DMS53 treated with DMSO at 0.1 percent for 48 hours (cell line): ENCODE data around the gene RFTN1.

ENCODE experiments used
- DNase-seq: peaks from one replicate; lab custom pipeline; 2025; ENCODE audit not compliant: unreplicated experiment; lab: John Stamatoyannopoulos, UW

Gene RFTN1

GRCh38 chr3:16529264-16529663, 15.8 kb upstream of the RFTN1 start:
- no peak for DNase-seq

GRCh38 chr3:16528581-16528993, 15.1 kb upstream of the RFTN1 start:
- no peak for DNase-seq

- DNase-seq, result no peak
These were observed 14.6 kb upstream of the RFTN1 start for GRCh38 chr3:16528106-16528505.

GRCh38 chr3:16524196-16524595, 10.7 kb upstream of the RFTN1 start:
- DNase-seq, result no peak

- no peak for DNase-seq
These were observed 10.3 kb upstream of the RFTN1 start for GRCh38 chr3:16523778-16524177.

- DNase-seq, result no peak
These were observed 9.3 kb upstream of the RFTN1 start for GRCh38 chr3:16522834-16523233.

GRCh38 chr3:16520970-16521881, 7.7 kb upstream of the RFTN1 start:
- DNase-seq, result no peak

GRCh38 chr3:16520241-16520969, 6.9 kb upstream of the RFTN1 start:
- no peak for DNase-seq

GRCh38 chr3:16516695-16517481, 3.4 kb upstream of the RFTN1 start:
- no peak for DNase-seq

- no peak for DNase-seq
These were observed 2.5 kb upstream of the RFTN1 start for GRCh38 chr3:16515885-16516420.

- no peak for DNase-seq
These were observed 1.4 kb upstream of the RFTN1 start for GRCh38 chr3:16514755-16515353.

- no peak for DNase-seq
These were observed 662 bp upstream of the RFTN1 start for GRCh38 chr3:16514021-16514700.

- DNase-seq, result no peak
These were observed 911 bp downstream of the RFTN1 start for GRCh38 chr3:16512435-16513140.

- DNase-seq, result no peak
These were observed 1.6 kb downstream of the RFTN1 start for GRCh38 chr3:16511681-16512434.

- DNase-seq, result no peak
These were observed 2.7 kb downstream of the RFTN1 start for GRCh38 chr3:16510620-16511319.

- DNase-seq, result no peak
These were observed 3.5 kb downstream of the RFTN1 start for GRCh38 chr3:16509721-16510619.

- no peak for DNase-seq
These were observed 4.9 kb downstream of the RFTN1 start for GRCh38 chr3:16508591-16508995.
